Measurements from ENCODE around the gene HLA-DOA. TPM values are rescaled to one million over a fixed set of nuclear protein-coding genes. Genes with fewer than 3 reads are reported as not detected.

The HLA-DOA gene
- total and polyA plus RNA-seq, 7 donors = 0.36 to 1.5 (median 0.58) TPM

GRCh38 chr6:32983493-32983848, 25.9 kb downstream of the HLA-DOA start:
- Histone ChIP-seq H3K9me3 (no peaks in the 10 kb centered on the region), H3K4me1 (peaks cover 19% of the 10 kb centered on the region), H3K27ac (peak overlapping the region; percentile 39), H3K36me3 (ENCODE audit: insufficient read depth in 1 of 2, low read depth in 1 of 2) (peaks cover 13 to 51% of the 10 kb centered on the region in 2 donors), H3K27me3 (ENCODE audit: insufficient read depth in 3 of 3, low read length in 2 of 3) (no peaks in the 10 kb centered on the region), H3K4me3 (no peak overlapping the region)
- peak; percentile 14 to 35 (median 20) for ATAC-seq
- 50 to 83% (median 55%) methylated on average over 1 of the region's 1 CpG for WGBS, 3 donors
- intact Hi-C loops (cut with DNase I) = no loop called here
- TF ChIP-seq CTCF (IDR thresholded peaks at IDR 0.05) = no peak
- no peak for DNase-seq

GRCh38 chr6:32982702-32983492, 26.5 kb downstream of the HLA-DOA start:
- 38 to 53% (median 51%) methylated on average over 6 of the region's 6 CpGs for WGBS, 3 donors
- peaks cover 19% of the 10 kb centered on the region for H3K4me1 ChIP-seq
- H3K27ac ChIP-seq = peak overlapping the region; percentile 39
- intact Hi-C loops (cut with DNase I) = no loop called here
- ATAC-seq = peak in 3 of 4 donors; percentile 7 to 26 (median 10)
- H3K27me3 ChIP-seq (ENCODE audit: insufficient read depth in 3 of 3, low read length in 2 of 3) = no peaks in the 10 kb centered on the region
- H3K36me3 ChIP-seq (ENCODE audit: insufficient read depth in 1 of 2, low read depth in 1 of 2) = peaks cover 13 to 57% of the 10 kb centered on the region in 2 donors
- TF ChIP-seq CTCF (IDR thresholded peaks at IDR 0.05) = no peak
- no peak for DNase-seq
- no peak overlapping the region for H3K4me3 ChIP-seq
- H3K9me3 ChIP-seq = no peaks in the 10 kb centered on the region

GRCh38 chr6:32982084-32982701, 27.2 kb downstream of the HLA-DOA start:
- intact Hi-C loops (cut with DNase I) = no loop called here
- 33 to 55% (median 34%) methylated on average over 8 of the region's 8 CpGs for WGBS, 3 donors
- ATAC-seq = peak in 1 of 4 donors; percentile 10
- peak overlapping the region; percentile 39 for H3K27ac ChIP-seq
- peaks cover 23% of the 10 kb centered on the region for H3K4me1 ChIP-seq
- no peak for DNase-seq
- H3K9me3 ChIP-seq = no peaks in the 10 kb centered on the region
- peaks cover 15 to 64% of the 10 kb centered on the region in 2 donors for H3K36me3 ChIP-seq (ENCODE audit: insufficient read depth in 1 of 2, low read depth in 1 of 2)
- H3K27me3 ChIP-seq (ENCODE audit: insufficient read depth in 3 of 3, low read length in 2 of 3) = no peaks in the 10 kb centered on the region
- TF ChIP-seq CTCF (IDR thresholded peaks at IDR 0.05) = no peak
- H3K4me3 ChIP-seq = no peak overlapping the region

- Histone ChIP-seq H3K36me3 (ENCODE audit: insufficient read depth in 1 of 2, low read depth in 1 of 2) (peaks cover 25 to 81% of the 10 kb centered on the region in 2 donors), H3K27ac (peak overlapping the region; percentile 32), H3K9me3 (no peaks in the 10 kb centered on the region), H3K4me3 (no peak overlapping the region), H3K4me1 (peaks cover 39% of the 10 kb centered on the region), H3K27me3 (ENCODE audit: insufficient read depth in 3 of 3, low read length in 2 of 3) (no peaks in the 10 kb centered on the region)
- ATAC-seq (no peak), DNase-seq (no peak)
- WGBS, 3 donors = 57 to 71% (median 63%) methylated on average over 11 of the region's 11 CpGs
- intact Hi-C loops (cut with DNase I) = no loop called here
- no peak for TF ChIP-seq CTCF (IDR thresholded peaks at IDR 0.05)
Measured at GRCh38 chr6:32980488-32981038, 28.8 kb downstream of the HLA-DOA start.
